COLO829 (cell line): ENCODE measurements around the gene YKT6.

ENCODE experiments used
- DNase-seq: peaks from one replicate; pipeline ENCODE4 v3.0.0; 2012; ENCODE audit warnings: low spot score

The YKT6 gene

DNA sequence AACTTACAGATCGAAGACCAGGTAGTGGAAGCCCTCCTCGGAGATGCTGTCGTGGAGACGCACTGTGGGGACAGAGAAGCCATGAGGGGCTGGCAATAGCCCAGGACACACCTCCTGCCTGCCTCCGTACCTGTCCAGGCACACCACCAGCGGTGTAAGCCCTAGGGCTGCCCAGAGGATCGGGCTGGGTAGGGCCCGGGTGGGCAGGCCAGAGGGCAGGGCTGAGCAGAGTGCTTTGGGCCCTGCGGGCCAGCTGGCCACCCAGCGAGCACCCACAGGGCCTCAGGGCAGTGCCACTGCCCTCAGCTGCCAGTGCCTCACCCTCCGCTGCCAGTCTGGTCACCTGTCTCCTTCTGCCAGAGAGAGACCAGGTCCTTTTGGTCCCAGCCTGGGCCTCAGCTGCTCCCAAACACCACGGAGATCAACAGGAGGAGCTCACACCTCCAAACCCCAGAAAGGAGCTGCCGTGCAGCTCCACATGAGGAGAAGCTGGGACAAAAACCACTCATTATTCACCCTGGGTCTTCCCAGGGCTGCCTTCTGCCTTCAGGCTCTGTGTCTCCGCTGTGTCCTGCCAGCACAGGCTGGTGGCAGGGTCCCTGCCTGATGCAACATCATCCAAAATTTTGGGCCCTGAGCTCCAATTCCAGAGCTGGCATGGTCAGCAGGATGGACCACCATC lies 58.2 kb downstream of the YKT6 start:
- no peak for DNase-seq

DNA sequence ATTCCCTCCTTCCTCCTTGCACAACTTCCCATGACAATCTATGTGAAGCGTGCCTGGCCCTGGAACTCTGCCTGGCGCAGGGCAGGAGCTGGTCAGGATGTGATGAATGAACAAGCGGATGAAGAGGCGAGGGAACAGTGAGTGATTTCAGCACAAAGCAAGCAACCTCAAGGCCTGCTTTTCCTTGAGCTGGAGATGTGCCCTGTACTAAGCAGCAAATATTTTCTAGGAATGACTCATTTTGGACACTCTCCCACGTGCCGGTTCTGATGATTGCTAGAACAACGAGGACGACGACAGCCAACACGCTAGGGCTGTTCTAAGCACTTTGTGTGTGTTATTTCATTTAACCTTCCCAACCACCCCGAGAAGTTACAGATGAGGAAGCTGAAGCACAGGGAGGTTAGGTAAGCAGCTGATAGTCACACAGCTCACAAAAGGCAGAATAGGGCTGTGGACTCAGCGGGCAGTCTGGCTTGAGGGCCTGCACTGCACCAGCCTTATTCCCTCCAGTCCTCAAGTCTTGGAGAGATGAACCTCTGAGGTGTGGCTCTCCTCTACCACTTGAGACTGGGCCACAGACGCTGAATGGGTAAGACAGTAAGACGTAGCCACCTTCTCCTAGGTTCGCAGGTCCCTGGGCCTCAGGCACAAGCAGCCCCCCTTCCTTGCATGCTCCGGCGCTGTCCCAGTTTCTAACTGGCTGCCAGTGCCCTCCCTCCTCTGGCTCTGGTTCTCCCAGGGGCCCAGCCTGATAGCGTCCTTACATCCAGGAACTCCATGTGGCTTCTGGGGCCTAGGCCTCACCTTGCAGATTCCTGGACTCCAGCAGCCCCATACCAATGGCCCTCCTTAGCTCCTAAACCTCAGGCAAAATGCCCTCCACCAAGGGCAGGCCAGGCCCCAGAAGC lies 59.0 kb downstream of the YKT6 start:
- DNase-seq = peak; percentile 45

DNA sequence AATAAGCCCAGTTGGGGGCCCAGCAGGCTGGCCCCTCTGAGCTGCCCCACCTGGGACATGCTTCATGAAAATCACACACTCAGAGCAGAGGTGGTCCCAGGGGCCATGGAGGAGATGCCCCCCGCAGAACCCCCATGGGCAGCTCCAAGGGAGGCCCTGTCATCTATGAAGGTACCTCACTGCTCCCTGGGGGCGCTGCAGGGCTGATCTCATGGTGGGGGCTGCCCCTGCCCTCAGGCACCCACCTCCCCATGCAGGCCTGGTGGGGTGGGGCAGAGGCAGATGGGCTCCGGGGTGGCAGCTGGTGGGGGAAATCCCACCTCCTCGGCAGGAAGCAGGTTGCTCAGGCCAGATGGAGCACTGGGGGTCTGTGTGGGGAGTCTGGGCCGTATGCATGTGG lies 60.5 kb downstream of the YKT6 start:
- DNase-seq = no peak

DNA sequence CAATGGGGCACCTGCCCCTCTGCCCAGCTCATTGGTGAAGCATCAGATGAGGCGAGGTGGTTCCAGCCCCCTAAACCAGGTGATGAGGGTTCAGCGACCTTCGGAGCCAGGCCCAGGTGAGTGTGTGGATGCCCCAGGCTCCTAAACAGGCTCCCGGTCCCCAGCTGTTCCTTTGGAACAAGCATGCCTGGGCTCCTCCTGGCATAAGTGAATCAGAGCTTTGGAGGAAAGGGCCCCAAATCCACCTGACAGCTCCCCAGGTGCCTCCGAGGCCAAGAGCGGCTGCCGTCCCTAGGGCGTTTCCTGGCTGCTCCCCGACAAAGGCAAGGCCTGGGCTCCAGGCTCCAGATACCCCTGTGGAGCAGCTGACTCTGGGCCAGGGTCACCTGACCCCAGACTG lies 61.3 kb downstream of the YKT6 start:
- DNase-seq = no peak

DNA sequence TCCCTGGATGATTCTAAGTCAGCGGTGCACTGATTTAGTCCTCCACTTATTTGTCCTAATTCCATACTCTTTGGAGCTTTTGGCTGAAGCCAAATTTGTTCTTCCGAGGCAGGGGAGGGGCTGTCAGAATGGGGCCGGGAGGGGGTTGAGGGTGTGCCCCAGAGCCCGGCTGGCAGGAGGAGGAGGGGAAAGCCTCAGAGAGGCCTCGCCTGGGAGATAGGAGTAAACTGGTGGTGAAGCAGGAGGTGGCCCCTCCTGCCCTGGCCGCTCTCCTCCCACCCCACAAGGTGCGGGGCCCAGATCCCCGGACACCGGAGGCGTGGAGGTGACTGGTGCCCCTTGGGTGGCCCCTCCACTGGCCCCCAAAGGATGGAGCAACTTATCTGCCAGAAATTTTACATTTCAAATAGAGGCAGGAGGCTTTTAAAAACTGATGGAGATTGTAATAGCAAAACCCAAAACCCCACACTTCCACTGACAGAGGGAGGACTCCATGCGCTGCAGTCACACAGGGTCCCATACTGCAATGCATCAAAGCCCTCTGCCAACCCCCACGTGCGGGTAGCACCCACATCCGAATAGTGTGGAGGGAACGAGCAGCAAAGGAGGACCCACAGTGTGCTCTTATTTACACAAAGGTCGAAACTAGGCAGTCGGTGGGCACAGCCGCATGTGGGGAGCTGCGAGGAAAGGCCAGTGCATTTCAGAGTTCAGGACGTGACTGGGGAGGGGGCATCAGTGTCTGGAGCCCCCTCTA lies 62.7 kb downstream of the YKT6 start:
- DNase-seq = no peak
